Posterior vena cava (tissue), 2 donors: Measurements from ENCODE around the gene CYP27A1. TPM values are rescaled to one million over a fixed set of nuclear protein-coding genes. Genes with fewer than 3 reads are reported as not detected.

Experiments
- DNase-seq: peaks from one replicate; pipeline ENCODE4 v3.0.0-alpha.2; 2020; ENCODE audit warnings: low spot score
- intact Hi-C, 2 donors: fragments of 100-400 bp; cut with DNase I; formaldehyde crosslinking; loops; one replicate each; pipeline versions ENCODE4 v1.14.1 to v1.14.2; 2022 to 2023
- microRNA-seq, 2 donors: library from miRNA; unstranded; fragments of <30 nt; microRNA quantifications; one replicate each; pipeline ENCODE4 v1.2.0, GENCODE V29; 2020 to 2021; ENCODE audit warnings: borderline microRNAs expressed in 2 of 2
- total RNA-seq, 2 donors: library from RNA; stranded (reverse); fragmentation: NEBNext Ultra II Directional; extraction: Animal tissue kit (Norgen Biotek cat#: 25700); gene quantifications; one replicate each; pipeline ENCODE4 v1.2.1, GENCODE V29; 2021
- donor health status: DM: yes; HTN: yes; CAD: no.
- donor health status: DM: yes; HTN: yes; CAD: no.

The CYP27A1 gene
- total RNA-seq, 2 donors from 2014 or later = 9.0 to 18.7 TPM

- intact Hi-C loops = no loop called here
- peak; percentile 28 for DNase-seq
Observed at GRCh38 chr2:218863021-218863520, 81.1 kb downstream of the CYP27A1 start.

Small RNA genes within 50 kb of the gene (microRNA-seq; reads per million reads assigned to microRNA genes)
- gene MIR9500 = 0 reads per million in 2 donors

Other genes starting within 250 kb of the CYP27A1 start
- 10 to 100 TPM; 11.7 to 13.9 TPM for gene USP37, start 213.8 kb upstream of the CYP27A1 start, total RNA-seq
- gene CNOT9, start 213.3 kb upstream of the CYP27A1 start, total RNA-seq = 10 to 100 TPM; 29.3 to 31.5 TPM
- gene PLCD4, start 174.2 kb upstream of the CYP27A1 start, total RNA-seq = 1 to 10 TPM; 1.0 to 1.9 TPM
- 10 to 100 TPM; 19.4 to 23.7 TPM for gene ZNF142, start 122.5 kb upstream of the CYP27A1 start, total RNA-seq
- gene BCS1L, start 122.5 kb upstream of the CYP27A1 start, total RNA-seq = 10 to 100 TPM; 24.6 to 32.3 TPM
- gene RNF25, start 110.1 kb upstream of the CYP27A1 start, total RNA-seq = 10 to 100 TPM; 21.2 to 24.3 TPM
- gene STK36, start 110.1 kb upstream of the CYP27A1 start, total RNA-seq = 10 to 100 TPM; 16.1 to 22.3 TPM
- gene TTLL4, start 71.3 kb upstream of the CYP27A1 start, total RNA-seq = 10 to 100 TPM; 14.6 to 17.5 TPM
- under 1 TPM in 1 of 2 donors, not detected in 1; 0.23 TPM for gene PRKAG3, start 49.7 kb downstream of the CYP27A1 start, total RNA-seq
- gene WNT6, start 77.7 kb downstream of the CYP27A1 start, total RNA-seq = under 1 TPM; 0.23 to 0.24 TPM
- not detected for gene WNT10A, start 98.7 kb downstream of the CYP27A1 start, total RNA-seq
- gene CDK5R2, start 177.5 kb downstream of the CYP27A1 start, total RNA-seq = not detected
- gene FEV, start 203.0 kb downstream of the CYP27A1 start, total RNA-seq = not detected
- gene CRYBA2, start 211.3 kb downstream of the CYP27A1 start, total RNA-seq = not detected